Measurements from ENCODE around the gene FAM76A. TPM values are rescaled to one million over a fixed set of nuclear protein-coding genes. Genes with fewer than 3 reads are reported as not detected.

FAM76A gene
- total and polyA plus RNA-seq, 8 donors = 3.7 to 125 (median 11.8) TPM

GRCh38 chr1:27752360-27752759 is 26.6 kb downstream of the FAM76A start:
- peak overlapping the region in 1 of 5 donors; percentile 33 for H3K27ac ChIP-seq

GRCh38 chr1:27755286-27755685 is 29.5 kb downstream of the FAM76A start:
- H3K9me3 ChIP-seq = no peaks in the 10 kb centered on the region
- no peak for TF ChIP-seq EP300 (IDR thresholded peaks at IDR 0.05)
- peaks cover 0 to 6% (median 0%) of the 10 kb centered on the region in 4 donors for H3K4me1 ChIP-seq
- H3K27me3 ChIP-seq = no peaks in the 10 kb centered on the region
- peak overlapping the region in 1 of 5 donors; percentile 18 for H3K27ac ChIP-seq
- peaks cover 28 to 96% (median 85%) of the 10 kb centered on the region in 4 donors for H3K36me3 ChIP-seq
- 81 to 95% (median 89%) methylated on average over 1 of the region's 1 CpG for WGBS, 5 donors
- DNase-seq = no peak
- no peak overlapping the region for H3K4me3 ChIP-seq
- intact Hi-C loops (cut with DNase I; ENCODE audit: low total_unique reads) = no loop called here

More at GRCh38 chr1:27752360-27752759, 26.6 kb downstream of the FAM76A start:
- H3K4me1 ChIP-seq = peaks cover 0 to 6% (median 0%) of the 10 kb centered on the region in 4 donors
- H3K27me3 ChIP-seq = no peaks in the 10 kb centered on the region
- intact Hi-C loops (cut with DNase I; ENCODE audit: low total_unique reads) = no loop called here
- 19 to 45% (median 40%) methylated on average over 3 of the region's 3 CpGs for WGBS, 5 donors
- no peak for DNase-seq
- H3K4me3 ChIP-seq = no peak overlapping the region
- H3K36me3 ChIP-seq = peaks cover 29 to 91% (median 84%) of the 10 kb centered on the region in 4 donors
- no peaks in the 10 kb centered on the region for H3K9me3 ChIP-seq
- TF ChIP-seq EP300 (IDR thresholded peaks at IDR 0.05) (no peak), POLR2AphosphoS5 (IDR thresholded peaks at IDR 0.05) (no peak), POLR2A (IDR thresholded peaks at IDR 0.05) (no peak), CTCF (IDR thresholded peaks at IDR 0.05) (no peak)

GRCh38 chr1:27755865-27756264 is 30.1 kb downstream of the FAM76A start:
- intact Hi-C loops (cut with DNase I; ENCODE audit: low total_unique reads) = no loop called here
- H3K4me1 ChIP-seq = peaks cover 0 to 6% (median 0%) of the 10 kb centered on the region in 4 donors
- WGBS, 5 donors = 58 to 84% (median 73%) methylated on average over 4 of the region's 4 CpGs
- H3K27me3 ChIP-seq = no peaks in the 10 kb centered on the region
- TF ChIP-seq EP300 (IDR thresholded peaks at IDR 0.05) (no peak), POLR2AphosphoS5 (IDR thresholded peaks at IDR 0.05) (no peak)
- no peak for DNase-seq
- H3K27ac ChIP-seq = peak overlapping the region in 1 of 5 donors; percentile 18
- no peak overlapping the region for H3K4me3 ChIP-seq
- peaks cover 30 to 94% (median 84%) of the 10 kb centered on the region in 4 donors for H3K36me3 ChIP-seq
- no peaks in the 10 kb centered on the region for H3K9me3 ChIP-seq

- no peaks in the 10 kb centered on the region for H3K27me3 ChIP-seq
- peaks cover 30 to 82% (median 80%) of the 10 kb centered on the region in 4 donors for H3K36me3 ChIP-seq
These were observed 33.5 kb downstream of the FAM76A start for GRCh38 chr1:27759236-27759635.

GRCh38 chr1:27760426-27760825 is 34.7 kb downstream of the FAM76A start:
- Histone ChIP-seq H3K27ac (no peak overlapping the region), H3K4me1 (no peaks in the 10 kb centered on the region), H3K9me3 (no peaks in the 10 kb centered on the region), H3K4me3 (no peak overlapping the region), H3K36me3 (peaks cover 27 to 70% (median 68%) of the 10 kb centered on the region in 4 donors), H3K27me3 (no peaks in the 10 kb centered on the region)
- no peak for TF ChIP-seq POLR2A (IDR thresholded peaks at IDR 0.05)
- TF ChIP-seq CTCF (IDR thresholded peaks at IDR 0.05) = no peak
- no peak for TF ChIP-seq EP300 (IDR thresholded peaks at IDR 0.05)
- no peak for TF ChIP-seq POLR2AphosphoS5 (IDR thresholded peaks at IDR 0.05)
- intact Hi-C loops (cut with DNase I; ENCODE audit: low total_unique reads) = no loop called here
- peak in 1 of 2 donors; percentile 33 for DNase-seq
- WGBS, 5 donors = 72 to 91% (median 77%) methylated on average over 3 of the region's 3 CpGs

More at GRCh38 chr1:27759236-27759635, 33.5 kb downstream of the FAM76A start:
- 89 to 97% (median 92%) methylated on average over 2 of the region's 2 CpGs for WGBS, 5 donors
- TF ChIP-seq POLR2AphosphoS5 (IDR thresholded peaks at IDR 0.05) (no peak), EP300 (IDR thresholded peaks at IDR 0.05) (no peak), POLR2A (IDR thresholded peaks at IDR 0.05) (no peak), CTCF (IDR thresholded peaks at IDR 0.05) (no peak)
- DNase-seq = no peak
- Histone ChIP-seq H3K4me1 (no peaks in the 10 kb centered on the region), H3K27ac (no peak overlapping the region), H3K9me3 (no peaks in the 10 kb centered on the region), H3K4me3 (no peak overlapping the region)
- intact Hi-C loops (cut with DNase I; ENCODE audit: low total_unique reads) = no loop called here

All from stomach (tissue), 9 donors.